ENCODE measurements around the gene VWA1.
A peak's percentile ranks its signal among the peaks of the same experiment; 100 is the strongest.
"Not testable (repeated sequence)": the region's sequence is repeated elsewhere in the genome, so short reads cannot be mapped to it uniquely, and the experiment has no call there.

Gene VWA1

DNA sequence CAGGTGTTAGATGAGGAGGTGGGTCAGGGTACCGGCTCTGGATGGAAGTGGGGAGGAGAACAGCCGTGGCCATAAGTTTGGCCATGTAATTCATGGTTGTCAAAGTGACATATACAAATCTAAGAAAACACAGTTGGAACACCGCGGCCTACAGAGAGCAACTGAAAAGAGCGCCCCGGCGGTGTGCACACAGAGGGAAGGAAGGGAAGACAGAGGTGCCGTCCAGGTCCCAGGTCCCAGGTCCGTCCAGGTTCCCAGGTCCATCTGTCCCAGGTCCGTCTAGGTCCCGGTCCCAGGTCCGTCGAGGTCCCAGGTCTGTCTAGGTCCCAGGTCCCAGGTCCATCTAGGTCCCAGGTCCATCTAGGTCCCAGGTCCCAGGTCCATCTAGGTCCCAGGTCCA, 23.9 kb upstream of the VWA1 start:
- Mint-ChIP-seq H3K27me3 (no peaks in the 10 kb centered on the region), H3K36me3 (no peaks in the 10 kb centered on the region), H3K4me3 (no peak overlapping the region), H3K27ac (no peak overlapping the region), H3K9me3 (peaks cover 2% of the 10 kb centered on the region), H3K4me1 (peaks cover 4% of the 10 kb centered on the region)
- no peak for ATAC-seq (ENCODE audit: low read depth)
- no peak for DNase-seq (ENCODE audit: low spot score in 2 of 2)

DNA sequence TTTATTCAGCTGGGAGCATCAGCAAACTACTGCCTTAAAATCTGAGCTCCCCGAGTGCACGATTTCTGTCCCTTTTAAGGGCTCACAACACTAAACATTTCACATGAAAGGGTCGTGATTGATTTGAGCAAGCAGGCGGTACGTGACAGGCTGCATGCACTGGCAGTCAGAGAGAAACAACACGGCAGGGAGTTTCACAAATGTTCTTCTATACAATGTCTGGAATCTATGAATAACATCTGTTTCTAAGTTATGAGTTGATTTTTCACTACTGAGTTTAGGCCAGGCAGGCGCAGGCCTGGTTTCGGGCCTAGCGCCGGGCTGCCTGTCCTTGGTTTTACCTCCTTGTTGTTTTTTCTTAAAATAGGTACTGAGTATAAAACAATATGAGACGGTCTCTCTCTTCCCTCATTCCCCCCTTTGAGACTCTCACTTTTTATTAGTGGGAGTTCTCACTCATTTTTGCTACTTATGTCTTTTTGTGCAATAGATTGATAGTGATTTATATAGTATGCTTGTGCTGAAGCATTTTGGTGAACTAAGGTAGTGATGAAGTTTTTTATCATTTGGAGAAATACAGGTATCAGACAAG, 23.1 kb upstream of the VWA1 start:
- not testable (repeated sequence) for ATAC-seq (ENCODE audit: low read depth); DNase-seq (ENCODE audit: low spot score in 2 of 2); H3K9me3 Mint-ChIP-seq; H3K27ac Mint-ChIP-seq; H3K27me3 Mint-ChIP-seq; H3K36me3 Mint-ChIP-seq; H3K4me1 Mint-ChIP-seq; H3K4me3 Mint-ChIP-seq

DNA sequence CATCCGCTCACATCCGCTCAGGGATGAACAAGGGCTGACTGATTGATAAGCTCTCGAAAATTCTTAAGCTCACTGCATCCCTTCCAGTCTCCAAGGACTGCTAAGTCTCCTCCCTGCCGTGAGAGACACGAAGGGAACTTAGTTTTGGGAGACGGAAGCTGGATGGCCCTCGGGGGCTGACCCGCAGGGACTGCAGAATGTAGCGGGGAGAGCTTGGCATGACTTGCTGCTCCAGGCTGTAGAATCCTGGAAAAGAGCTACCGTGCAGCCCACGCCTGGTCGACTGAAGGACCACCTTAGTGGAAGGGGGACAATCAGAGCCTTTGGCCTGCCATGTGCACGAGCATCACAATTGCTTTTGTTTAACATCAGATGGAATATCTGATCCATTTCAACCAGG, 19.7 kb upstream of the VWA1 start:
- DNase-seq (ENCODE audit: low spot score in 2 of 2) (no peak), ATAC-seq (ENCODE audit: low read depth) (no peak)
- H3K4me3 Mint-ChIP-seq = no peak overlapping the region
- H3K4me1 Mint-ChIP-seq = peaks cover 2% of the 10 kb centered on the region
- H3K27ac Mint-ChIP-seq = no peak overlapping the region
- H3K36me3 Mint-ChIP-seq = peaks cover 2% of the 10 kb centered on the region
- peaks cover 4% of the 10 kb centered on the region for H3K27me3 Mint-ChIP-seq
- peaks cover 2% of the 10 kb centered on the region for H3K9me3 Mint-ChIP-seq

DNA sequence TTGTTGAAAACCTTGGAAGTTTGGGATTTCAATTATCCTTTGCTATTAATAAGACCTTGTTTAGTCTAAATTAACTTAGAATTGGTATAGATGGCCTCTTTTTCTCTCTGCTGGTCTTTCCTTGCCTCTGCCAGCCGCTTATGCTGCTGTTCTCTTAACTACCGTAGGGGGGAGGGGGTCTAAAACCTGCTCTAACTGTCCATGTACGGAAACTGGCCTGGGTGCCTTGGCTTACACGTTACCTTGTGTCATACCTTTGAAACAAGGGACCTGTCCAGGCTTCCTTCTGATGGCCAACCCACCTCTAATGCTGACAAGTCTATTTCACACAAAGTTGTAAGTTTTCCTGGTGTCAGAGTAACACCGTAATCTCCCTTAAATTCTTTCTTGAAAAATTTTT, 18.1 kb upstream of the VWA1 start:
- H3K9me3 Mint-ChIP-seq; DNase-seq (ENCODE audit: low spot score in 2 of 2); H3K4me3 Mint-ChIP-seq; ATAC-seq (ENCODE audit: low read depth); H3K4me1 Mint-ChIP-seq; H3K27ac Mint-ChIP-seq; H3K27me3 Mint-ChIP-seq; H3K36me3 Mint-ChIP-seq: not testable (repeated sequence)

DNA sequence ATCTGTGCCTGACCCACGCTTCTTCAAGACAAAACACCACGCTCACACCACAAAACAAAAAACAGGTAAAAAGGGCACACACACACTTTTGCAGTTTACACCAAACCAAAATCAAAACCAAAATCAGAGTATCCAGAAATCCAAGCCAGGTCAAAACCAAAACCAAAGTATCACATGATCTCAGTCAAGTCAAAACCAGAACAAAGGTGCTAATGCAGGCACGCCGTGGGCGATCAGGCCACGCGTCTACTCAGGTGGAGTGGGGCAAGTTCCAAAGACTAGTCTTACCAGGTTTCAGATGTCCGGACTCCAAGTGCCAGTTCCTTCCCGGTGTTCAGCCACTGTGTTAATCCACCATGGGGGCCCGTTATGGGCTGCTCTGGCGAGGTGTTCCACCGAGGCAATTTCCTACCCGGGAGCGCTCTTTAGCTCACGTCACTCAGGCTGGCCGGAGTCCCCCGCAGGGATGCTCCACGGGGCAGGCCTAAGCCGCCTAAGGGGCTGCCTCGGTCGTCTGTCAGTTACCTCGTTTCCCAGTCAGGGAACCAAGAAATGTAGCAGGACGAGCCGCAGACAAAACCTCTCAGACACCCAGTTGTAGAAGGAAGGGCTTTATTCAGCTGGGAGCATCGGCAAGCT, 17.5 kb upstream of the VWA1 start:
- H3K9me3 Mint-ChIP-seq; H3K36me3 Mint-ChIP-seq; ATAC-seq (ENCODE audit: low read depth); DNase-seq (ENCODE audit: low spot score in 2 of 2); H3K4me1 Mint-ChIP-seq; H3K4me3 Mint-ChIP-seq; H3K27ac Mint-ChIP-seq: not testable (repeated sequence)
- H3K27me3 Mint-ChIP-seq = peaks cover 11% of the 10 kb centered on the region

DNA sequence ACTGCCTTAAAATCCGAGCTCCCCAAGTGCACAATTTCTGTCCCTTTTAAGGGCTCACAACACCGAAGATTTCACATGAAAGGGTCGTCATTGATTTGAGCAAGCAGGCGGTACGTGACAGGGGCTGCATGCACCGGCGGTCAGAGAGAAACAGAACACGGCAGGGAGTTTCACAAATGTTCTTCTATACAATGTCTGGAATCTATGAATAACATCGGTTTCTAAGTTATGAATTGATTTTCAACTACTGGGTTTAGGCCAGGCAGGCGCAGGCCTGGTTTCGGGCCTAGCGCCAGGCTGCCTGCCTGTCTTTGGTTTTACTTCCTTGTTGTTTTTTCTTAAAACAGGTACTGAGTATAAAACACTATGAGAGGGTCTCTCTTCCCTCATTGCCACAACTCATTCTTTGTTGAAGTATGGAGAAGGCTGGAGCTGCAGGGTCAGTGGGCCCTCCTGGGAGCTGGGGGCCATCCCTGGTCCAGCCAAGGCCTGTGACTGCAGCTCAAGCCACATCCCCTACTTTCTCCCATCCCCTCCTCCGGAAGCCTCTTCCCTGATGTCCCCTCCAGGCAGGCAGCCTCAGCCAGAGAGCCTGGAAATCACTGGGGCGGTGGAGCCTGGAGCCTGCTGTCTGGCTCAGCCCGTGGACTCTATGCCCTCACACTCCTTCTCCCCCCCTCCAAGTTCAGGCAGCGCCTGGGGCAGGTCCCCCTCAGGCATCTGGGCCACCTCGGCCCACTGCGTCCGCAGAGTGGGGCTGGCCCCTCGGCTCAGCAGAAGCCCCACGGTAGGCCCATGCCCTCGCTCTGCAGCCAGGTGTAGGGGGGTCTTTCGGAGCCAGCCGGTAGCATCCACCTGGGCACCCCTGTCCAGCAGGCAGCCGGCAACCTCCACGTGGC, 16.8 kb upstream of the VWA1 start:
- no peak for ATAC-seq (ENCODE audit: low read depth)
- Mint-ChIP-seq H3K4me3 (no peak overlapping the region), H3K27ac (no peak overlapping the region), H3K27me3 (peaks cover 14% of the 10 kb centered on the region), H3K36me3 (peaks cover 2% of the 10 kb centered on the region), H3K9me3 (no peaks in the 10 kb centered on the region), H3K4me1 (peaks cover 3% of the 10 kb centered on the region)
- DNase-seq (ENCODE audit: low spot score in 2 of 2) = no peak

DNA sequence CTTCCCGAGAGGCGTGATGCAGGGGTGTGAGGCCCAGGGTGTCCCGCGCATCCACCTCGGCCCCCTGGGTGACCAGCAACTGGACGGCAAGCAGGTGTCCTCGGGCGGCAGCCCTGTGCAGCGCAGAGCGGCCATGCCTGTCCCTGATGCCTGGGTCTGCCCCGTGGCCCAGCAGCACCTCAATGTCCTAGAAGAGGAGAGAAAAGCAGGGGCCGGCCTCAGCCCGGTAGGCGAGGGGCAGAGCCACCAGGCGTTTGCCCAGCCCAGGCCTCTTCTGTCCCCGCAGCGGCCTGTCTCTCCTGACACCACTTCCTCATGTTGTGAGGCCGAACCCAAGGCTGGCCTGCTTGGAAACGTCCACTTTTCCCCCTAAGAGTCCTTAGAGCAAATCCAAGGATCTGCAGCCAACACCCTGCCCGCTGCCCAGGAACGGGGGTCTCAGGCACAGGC, 16.1 kb upstream of the VWA1 start:
- no peak overlapping the region for H3K4me3 Mint-ChIP-seq
- H3K9me3 Mint-ChIP-seq = no peaks in the 10 kb centered on the region
- H3K4me1 Mint-ChIP-seq = peaks cover 3% of the 10 kb centered on the region
- H3K27ac Mint-ChIP-seq = no peak overlapping the region
- H3K36me3 Mint-ChIP-seq = peaks cover 2% of the 10 kb centered on the region
- peaks cover 14% of the 10 kb centered on the region for H3K27me3 Mint-ChIP-seq
- DNase-seq (ENCODE audit: low spot score in 2 of 2) (no peak), ATAC-seq (ENCODE audit: low read depth) (no peak)

DNA sequence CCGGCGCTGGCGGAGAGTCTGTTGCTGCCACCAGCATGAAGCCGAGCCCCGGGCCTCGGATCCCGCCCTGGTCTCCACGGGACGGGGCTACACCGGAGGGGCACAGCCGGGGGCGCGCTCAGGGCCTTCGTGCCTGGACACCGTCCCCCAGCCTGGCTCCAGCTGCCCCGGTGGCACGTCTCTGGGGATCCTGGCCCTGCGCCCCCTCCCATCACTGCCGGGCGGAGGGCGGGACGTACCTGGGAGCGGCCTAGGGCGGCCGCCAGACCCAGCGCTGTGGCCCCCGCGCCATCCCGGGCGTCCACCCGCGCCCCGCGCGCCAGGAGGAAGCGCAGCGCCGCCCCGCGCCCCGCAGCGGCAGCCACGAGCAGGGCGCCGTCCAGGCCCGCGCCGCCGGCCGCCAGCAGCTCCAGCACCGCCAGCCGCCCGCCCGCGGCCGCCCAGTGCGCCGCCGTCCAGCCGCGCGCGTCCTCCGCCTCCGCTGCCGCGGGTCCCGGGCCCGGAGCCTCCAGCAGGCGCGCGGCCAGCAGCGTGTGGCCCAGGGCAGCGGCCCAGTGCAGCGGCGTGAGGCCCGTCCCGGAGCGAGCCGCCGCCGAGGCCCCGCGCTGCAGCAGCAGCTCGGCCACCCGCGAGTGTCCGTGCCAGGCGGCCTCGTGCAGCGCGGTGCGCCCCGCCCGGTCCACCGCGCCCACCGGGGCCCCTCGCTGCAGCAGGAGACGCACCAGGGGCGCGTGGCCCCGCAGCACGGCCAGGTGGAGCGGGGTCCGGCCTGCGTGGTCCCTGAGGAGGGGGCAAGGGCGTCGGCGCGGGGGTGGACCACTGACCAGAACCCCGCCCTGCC, 15.5 kb upstream of the VWA1 start:
- DNase-seq (ENCODE audit: low spot score in 2 of 2) (no peak), ATAC-seq (ENCODE audit: low read depth) (peak; percentile 44)
- H3K9me3 Mint-ChIP-seq = no peaks in the 10 kb centered on the region
- H3K4me3 Mint-ChIP-seq = no peak overlapping the region
- H3K36me3 Mint-ChIP-seq = peaks cover 2% of the 10 kb centered on the region
- H3K4me1 Mint-ChIP-seq = peaks cover 3% of the 10 kb centered on the region
- H3K27me3 Mint-ChIP-seq = peaks cover 16% of the 10 kb centered on the region
- H3K27ac Mint-ChIP-seq = no peak overlapping the region

DNA sequence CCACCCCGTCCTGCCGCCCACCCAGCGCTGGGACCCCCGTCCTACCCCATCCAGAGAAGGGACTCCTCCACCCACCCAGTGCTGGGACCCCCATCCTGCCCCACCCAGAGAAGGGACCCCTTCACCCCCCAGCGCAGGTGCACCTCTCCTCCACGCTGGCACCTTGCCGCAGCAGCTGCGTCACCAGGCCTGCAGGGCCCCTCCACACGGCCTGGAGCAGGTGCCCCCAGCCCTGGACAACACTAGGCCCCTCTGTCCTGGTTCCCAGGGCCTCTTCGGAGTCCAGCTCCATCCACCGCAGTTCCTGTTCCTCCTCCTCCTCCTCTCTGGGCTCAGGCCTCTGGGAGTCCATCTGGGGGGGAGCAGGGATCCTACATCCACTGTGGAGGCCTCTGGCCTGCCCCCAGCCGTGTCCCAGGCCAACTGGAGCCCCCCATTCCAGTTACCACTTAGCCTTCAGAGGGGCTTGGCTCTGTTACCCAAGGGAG, 14.8 kb upstream of the VWA1 start:
- H3K27ac Mint-ChIP-seq = no peak overlapping the region
- no peaks in the 10 kb centered on the region for H3K9me3 Mint-ChIP-seq
- peaks cover 2% of the 10 kb centered on the region for H3K36me3 Mint-ChIP-seq
- H3K4me1 Mint-ChIP-seq = peaks cover 3% of the 10 kb centered on the region
- peak overlapping the region; percentile 58 for H3K4me3 Mint-ChIP-seq
- peak in 1 of 2 donors; percentile 13 for DNase-seq (ENCODE audit: low spot score in 2 of 2)
- no peak for ATAC-seq (ENCODE audit: low read depth)
- H3K27me3 Mint-ChIP-seq = peaks cover 17% of the 10 kb centered on the region

DNA sequence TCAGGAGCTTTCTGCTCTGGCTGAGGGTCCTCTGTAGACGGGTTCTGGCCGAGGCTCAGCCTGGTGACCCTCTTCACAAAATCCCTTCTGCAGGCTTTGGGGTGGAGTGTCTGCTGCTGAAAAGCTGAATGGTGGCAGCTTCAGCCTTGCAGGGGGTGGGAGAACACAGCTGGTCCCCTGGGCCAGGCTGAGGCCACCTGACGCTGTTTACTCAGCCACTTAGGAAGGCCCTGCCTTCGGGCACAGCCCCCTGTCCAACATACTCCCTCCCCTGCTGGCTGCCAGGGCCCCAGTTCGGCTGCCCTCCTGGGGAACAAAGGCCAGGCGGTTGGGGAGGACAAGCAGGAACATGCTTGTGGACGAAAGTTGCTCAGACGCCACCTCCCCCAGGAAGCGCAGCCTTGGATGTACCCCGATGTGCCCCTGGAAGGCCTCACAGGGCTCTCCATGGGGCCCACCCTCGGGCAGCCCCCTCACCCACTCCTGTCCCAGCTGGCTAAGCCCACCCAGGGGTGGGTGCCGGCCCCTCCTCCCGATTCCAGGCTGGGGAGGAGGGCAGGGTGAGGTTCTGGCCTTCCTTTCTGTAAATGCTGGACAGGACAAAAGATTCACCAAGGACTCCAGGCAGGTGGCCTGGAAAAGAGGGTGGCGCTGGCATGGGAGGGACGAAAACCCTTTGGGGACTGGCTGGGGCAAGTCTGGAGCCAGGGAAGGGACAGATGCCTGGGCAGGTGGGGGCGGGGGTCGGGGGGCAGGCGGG, 14.2 kb upstream of the VWA1 start, which contains the start of gene ANKRD65:
Gene ANKRD65, minus strand, starts transcription at position 130 of the 760 bp plus-strand sequence. CDS start 271 bp downstream, outside the sequence.
- H3K27ac Mint-ChIP-seq = no peak within 1 kb of the TSS
- DNase-seq (ENCODE audit: low spot score in 2 of 2) = no peak
- H3K27me3 Mint-ChIP-seq = peaks cover 21% of the 10 kb centered on the region
- ATAC-seq (ENCODE audit: low read depth) = no peak
- H3K4me3 Mint-ChIP-seq = peak within 1 kb of the TSS; percentile 58
- H3K36me3 Mint-ChIP-seq = peaks cover 2% of the 10 kb centered on the region
- no peaks in the 10 kb centered on the region for H3K9me3 Mint-ChIP-seq
- H3K4me1 Mint-ChIP-seq = peaks cover 3% of the 10 kb centered on the region

DNA sequence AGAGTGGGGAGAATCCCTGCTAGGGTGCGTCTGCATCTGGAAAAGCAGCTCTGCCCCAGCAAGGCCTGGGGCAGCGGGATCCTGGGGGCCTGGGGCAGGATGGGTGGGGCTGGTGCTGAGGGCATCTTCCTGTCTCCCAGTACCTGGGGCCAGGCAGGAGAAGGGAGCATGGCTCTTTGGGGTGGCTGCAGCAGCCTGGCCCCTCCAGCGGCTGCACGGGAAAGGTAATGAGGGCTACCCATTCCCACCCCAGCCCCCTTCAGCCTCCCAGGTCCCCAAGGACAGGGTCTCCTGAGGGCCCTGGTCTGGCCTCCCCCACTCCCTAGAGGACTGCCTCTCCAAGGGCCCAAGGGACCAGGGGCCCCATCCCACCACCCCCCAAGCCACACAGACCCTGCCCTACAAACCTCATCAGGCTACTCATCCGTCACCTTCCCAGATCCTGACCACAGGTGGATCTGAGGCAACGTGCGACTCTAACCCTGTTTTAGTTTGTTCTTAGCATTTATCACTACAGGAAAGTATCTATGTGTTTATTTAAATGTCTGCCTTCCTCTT, 13.5 kb upstream of the VWA1 start:
- Mint-ChIP-seq H3K36me3 (peaks cover 2% of the 10 kb centered on the region), H3K9me3 (no peaks in the 10 kb centered on the region), H3K4me1 (peaks cover 3% of the 10 kb centered on the region), H3K4me3 (no peak overlapping the region), H3K27ac (no peak overlapping the region), H3K27me3 (peaks cover 23% of the 10 kb centered on the region)
- ATAC-seq (ENCODE audit: low read depth) (no peak), DNase-seq (ENCODE audit: low spot score in 2 of 2) (no peak)

DNA sequence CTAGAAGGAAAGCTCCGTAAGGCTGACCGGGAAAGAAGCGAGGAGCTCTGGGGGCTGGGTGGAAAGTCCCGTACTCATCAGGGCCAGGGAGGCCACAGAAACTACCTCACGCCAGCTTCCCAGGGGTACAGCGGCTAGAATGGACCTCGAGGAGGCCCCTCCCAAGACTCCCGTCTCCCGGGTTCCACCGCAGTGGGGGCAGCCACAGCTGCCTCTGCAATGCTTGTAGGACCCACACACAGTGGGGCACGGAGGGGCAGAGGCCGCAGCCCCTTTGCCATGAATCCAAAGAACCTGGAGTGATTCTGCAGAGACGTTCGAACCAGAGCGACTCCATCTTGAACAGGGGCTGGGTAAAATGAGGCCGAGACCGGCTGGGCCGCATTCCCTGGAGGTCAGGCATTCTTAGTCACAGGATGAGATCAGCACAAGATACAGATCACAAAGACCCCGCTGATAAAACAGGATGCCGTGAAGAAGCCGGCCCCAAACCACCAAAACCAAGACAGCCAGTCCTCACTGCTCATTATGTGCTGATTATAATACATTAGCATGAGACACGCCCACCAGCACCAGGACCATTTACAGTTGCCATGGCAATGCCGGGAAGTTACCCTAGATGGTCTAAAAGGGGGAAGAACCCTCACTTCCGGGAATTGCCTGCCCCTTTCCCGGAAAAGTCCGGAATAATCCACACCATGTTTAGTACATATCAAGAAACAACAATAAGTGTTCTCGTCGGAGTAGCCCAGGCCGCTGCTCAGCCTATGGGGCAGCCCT, 12.8 kb upstream of the VWA1 start:
- no peak overlapping the region for H3K27ac Mint-ChIP-seq
- no peak overlapping the region for H3K4me3 Mint-ChIP-seq
- ATAC-seq (ENCODE audit: low read depth) = peak; percentile 31
- peaks cover 24% of the 10 kb centered on the region for H3K27me3 Mint-ChIP-seq
- H3K9me3 Mint-ChIP-seq = no peaks in the 10 kb centered on the region
- H3K36me3 Mint-ChIP-seq = peaks cover 2% of the 10 kb centered on the region
- H3K4me1 Mint-ChIP-seq = peaks cover 3% of the 10 kb centered on the region
- DNase-seq (ENCODE audit: low spot score in 2 of 2) = no peak
